GM19099 (cell line): ENCODE measurements around the gene ZNF3.

Experiments
- POLR2A ChIP-seq: IDR thresholded peaks from 3 replicates; pipeline ENCODE4 v1.6.1; 2011; ENCODE audit warnings: low read depth; ENCODE audit not compliant: insufficient read length; ENCODE audit errors: extremely low read depth

Gene ZNF3

DNA sequence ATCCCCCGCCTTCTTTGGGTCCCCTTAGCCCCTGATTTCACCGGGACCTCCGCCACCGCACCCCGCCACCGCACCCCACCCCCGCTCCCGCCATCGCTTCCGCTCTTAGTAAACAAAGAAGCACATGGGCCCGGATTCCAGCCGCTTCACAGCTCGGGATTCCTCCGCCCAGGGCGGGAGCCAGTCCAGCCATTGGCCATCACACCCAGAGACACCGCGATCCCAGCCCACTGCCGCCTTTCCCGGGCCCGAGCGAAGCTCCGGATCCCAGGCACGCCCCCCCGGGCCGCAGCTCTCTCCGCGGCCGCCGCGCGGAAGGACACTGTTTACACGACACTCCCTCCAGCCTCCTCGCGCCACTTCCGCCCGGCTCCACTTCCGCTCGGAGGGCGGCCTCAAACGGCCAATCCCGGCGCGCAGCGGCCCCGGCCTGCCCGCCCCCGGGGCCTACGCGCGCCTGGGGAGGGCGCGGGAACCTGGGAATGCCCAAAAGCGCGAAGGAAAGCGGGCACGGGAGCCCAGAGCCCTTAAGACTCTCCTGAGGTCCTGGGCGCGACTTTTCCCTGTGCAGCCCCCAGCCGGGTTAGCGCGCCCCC is 19.0 kb upstream of the ZNF3 start:
- no peak for TF ChIP-seq POLR2A

DNA sequence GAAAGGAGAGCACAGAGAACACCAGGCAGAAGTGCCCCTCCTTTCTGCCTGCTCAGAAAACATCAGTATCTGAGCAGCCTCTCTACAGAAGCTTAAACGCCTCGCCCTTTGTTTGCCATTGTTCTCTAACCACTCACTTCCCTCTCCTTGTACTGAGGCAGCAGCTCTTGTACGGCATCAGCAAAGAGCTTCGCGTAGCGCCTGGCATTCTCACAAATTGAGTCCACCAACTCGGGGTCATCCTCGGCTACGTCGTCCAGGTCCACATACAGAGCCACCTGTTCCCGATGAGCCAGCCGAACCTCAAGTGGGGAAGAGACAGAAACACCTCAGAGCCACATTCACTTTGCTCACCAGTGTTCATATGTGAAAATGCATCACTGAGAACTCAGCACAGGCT is 17.9 kb upstream of the ZNF3 start:
- TF ChIP-seq POLR2A: no peak

DNA sequence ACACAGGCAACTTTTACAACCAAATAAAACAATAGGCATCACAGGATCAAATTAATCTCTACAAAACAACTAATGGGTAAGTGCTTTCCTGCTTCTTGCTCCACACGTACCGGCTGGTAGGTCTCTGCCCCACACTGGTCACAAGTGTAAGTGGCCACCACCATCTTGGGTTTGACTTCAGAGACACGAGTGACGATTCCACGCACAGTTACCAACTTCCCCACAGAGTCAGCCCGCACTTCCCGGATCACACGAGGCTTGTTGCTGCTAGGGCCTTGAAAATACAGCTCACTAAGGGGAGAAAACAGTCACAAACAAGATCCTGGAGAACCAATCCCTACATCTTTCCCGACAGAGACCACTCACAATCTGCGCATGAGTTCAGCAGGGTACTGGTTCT is 17.4 kb upstream of the ZNF3 start:
- peak; percentile 12 for TF ChIP-seq POLR2A

DNA sequence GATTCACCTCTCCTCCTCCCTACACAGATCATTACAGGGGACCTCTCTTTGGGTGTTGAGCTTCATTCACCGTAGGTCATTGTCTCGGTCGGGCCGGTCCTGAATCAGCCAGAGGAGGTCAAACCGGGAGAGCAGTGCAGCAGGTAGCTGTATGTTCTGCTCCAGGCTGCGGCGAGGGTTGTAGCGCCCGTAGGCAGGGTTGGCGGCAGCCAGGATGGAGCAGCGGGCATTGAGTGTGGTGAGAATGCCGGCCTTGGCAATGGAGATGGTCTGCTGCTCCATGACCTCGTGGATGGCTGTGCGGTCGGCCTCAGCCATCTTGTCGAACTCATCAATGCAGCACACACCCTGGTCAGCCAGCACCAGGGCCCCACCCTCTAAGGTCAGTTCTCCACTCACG is 14.2 kb upstream of the ZNF3 start:
- no peak for TF ChIP-seq POLR2A

DNA sequence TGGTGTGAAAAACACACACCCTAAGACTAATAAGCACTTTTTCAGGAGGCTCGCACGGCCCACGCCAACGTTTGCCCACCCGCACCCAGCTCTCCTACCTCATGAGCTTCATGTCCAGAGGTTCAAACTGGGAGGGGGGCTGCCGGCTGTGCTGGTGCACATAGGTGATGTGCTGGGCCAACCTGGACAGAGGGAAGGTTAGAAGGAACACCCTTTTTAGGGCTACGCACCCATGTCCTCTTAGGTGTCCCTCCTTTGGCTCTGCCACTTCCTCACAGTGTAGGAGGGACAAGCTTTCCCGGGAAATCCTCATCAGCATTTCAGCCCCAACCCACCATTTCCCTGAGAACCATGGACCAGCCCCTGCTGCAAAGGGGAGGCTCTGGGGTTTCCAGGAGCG is 13.8 kb upstream of the ZNF3 start:
- no peak for TF ChIP-seq POLR2A

DNA sequence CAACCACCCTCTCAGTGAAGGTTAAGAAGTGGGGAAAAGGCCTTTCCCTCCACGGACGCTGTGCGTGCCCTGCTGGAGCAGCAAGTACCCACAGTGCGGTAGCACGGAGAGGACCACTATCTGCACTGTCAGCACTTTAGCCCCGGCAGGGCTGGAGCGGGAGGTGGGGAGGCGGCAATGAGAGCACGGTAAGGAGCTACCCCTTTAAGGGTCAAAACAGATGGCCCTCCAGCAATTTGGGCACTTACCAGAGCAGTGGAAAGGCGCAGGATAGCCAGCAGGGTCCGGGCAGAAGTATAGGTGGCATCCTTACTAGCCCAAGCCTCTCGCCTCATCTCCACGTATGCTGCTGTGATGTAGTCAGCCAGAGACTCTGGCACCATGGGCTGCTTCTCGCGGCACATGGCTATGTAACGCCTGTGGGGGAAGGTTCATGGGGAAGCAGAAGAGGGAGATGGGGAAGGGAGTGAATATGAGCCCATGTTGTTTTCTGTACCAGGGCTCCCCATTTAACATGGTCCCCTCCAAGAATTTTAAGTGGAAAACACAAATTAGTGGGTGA is 12.5 kb upstream of the ZNF3 start:
- no peak for TF ChIP-seq POLR2A

DNA sequence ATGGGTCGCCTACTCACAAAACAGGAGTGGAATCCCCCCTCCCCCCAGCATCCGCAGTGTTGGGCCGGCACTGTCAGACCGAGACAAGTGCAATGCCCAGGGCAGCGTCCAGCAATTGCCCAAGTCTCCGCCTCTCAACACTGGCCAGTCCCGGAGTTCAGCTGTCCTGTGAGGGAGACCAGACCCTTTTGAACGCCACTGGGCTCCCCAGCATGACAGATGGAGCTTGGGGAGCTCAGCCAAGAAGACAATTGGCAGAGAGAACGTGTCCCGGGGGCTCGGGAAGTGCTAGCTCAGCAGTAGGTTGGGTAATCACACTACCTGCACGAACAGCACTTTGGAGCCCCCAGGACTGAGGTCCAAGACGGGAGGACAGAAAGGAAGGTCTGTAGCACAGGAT is 12.0 kb upstream of the ZNF3 start:
- TF ChIP-seq POLR2A: peak; percentile 11

DNA sequence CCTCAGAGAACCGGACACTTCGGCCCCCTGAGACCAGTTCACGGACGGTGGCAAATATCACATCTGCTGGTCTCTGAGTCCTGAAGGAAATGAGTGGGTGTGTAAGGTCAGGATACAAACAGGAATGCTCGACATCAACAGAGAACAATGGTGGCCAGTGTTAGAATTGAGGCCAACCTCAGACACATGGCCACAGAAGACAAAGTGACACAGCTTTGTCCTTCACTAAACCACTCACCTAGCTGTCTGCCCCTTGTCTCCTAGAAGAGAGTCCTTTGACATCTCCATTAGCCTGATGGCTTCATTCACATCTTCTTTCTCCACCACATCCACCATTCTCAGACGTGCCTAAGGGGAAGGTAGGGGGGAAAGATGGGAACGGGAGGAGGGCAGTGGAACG is 11.5 kb upstream of the ZNF3 start:
- peak; percentile 7 for TF ChIP-seq POLR2A

DNA sequence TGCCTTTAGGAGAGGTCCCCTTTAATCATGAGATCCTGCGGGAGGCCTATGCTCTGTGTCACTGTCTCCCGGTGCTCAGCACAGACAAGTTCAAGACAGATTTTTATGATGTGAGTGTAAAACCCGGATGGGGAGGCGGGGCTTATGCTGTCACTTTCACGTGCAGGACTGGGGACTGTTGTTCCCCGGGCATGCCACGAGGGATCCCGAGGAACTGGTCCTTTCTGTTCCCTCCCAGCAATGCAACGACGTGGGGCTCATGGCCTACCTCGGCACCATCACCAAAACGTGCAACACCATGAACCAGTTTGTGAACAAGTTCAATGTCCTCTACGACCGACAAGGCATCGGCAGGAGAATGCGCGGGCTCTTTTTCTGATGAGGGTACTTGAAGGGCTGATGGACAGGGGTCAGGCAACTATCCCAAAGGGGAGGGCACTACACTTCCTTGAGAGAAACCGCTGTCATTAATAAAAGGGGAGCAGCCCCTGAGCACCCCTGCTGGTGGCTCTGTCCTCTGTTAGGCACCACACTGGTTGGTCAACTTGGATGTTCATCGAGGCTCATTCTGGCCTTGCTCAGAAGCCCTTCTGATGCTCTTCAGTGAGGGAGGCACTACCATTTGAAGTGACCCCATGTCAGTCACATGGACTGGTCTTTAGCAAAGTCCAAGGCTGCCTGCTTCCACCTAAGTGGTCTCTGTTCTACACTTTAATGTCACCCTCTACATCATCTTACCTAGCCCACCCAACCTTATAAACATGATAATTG is 10.1 kb upstream of the ZNF3 start:
- peak; percentile 37 for TF ChIP-seq POLR2A

DNA sequence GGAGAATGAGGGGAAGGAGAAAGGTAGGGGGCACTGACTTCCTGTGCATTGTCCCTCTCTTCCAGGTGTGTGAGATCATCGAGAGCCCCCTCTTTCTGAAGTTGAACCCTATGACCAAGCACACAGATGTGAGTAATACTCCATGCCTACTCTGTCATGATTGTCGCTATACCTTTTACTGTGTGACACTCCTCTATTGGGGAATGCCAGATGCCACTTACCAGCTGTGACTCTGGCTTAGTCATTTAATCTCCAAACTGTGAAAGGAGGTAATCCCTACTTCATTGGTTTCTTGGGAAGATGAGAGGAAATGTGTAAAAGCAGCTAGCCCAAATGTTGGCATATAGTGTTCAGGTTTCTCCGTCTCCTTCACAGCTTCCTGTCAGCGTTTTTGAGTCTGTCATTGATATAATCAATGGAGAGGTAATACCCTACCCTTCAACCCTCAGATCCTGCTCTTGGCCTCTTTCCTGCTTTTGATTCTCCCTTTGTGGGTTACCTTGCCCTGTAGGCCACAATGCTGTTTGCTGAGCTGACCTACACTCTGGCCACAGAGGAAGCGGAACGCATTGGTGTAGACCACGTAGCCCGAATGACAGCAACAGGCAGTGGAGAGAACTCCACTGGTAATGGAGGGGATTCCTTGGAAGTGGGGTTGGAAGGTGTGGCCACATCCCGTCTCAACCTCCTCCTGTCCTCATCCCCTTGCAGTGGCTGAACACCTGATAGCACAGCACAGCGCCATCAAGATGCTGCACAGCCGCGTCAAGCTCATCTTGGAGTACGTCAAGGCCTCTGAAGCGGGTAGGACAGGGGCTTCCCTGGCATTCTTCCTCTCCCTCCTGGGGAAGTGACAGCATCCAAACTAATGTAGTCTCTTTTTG is 9.2 kb upstream of the ZNF3 start:
- TF ChIP-seq POLR2A: no peak

DNA sequence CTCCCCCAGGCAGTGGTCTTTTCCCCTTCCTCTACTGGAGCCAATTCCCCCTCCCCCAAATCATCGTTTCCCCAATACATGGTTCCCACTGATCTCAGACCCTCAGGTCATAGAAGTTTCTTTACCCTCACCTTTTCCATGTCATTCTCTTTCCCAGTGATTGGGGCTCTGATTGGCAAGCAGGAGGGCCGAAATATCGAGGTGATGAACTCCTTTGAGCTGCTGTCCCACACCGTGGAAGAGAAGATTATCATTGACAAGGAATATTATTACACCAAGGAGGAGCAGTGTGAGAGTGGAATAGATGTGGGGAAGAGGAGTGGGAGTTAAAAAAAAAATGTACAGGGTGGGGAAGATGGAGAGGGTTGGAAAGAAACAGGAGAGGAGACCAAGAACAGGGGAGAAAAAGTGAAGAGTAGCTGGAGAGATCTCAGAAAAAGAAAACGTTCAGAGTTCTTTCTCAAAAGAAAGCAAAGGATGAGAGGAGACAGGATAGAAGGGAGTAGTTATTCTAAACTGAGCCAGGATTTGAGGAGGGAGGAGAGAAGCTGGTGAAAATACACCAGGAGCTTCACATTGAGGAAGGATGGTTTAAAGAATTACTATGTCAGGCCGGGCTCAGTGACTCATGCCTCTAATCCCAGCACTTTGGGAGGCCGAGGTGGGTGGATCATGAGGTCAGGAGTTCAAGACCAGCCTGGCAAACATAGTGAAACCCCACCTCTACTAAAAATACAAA is 8.1 kb upstream of the ZNF3 start:
- TF ChIP-seq POLR2A: no peak

DNA sequence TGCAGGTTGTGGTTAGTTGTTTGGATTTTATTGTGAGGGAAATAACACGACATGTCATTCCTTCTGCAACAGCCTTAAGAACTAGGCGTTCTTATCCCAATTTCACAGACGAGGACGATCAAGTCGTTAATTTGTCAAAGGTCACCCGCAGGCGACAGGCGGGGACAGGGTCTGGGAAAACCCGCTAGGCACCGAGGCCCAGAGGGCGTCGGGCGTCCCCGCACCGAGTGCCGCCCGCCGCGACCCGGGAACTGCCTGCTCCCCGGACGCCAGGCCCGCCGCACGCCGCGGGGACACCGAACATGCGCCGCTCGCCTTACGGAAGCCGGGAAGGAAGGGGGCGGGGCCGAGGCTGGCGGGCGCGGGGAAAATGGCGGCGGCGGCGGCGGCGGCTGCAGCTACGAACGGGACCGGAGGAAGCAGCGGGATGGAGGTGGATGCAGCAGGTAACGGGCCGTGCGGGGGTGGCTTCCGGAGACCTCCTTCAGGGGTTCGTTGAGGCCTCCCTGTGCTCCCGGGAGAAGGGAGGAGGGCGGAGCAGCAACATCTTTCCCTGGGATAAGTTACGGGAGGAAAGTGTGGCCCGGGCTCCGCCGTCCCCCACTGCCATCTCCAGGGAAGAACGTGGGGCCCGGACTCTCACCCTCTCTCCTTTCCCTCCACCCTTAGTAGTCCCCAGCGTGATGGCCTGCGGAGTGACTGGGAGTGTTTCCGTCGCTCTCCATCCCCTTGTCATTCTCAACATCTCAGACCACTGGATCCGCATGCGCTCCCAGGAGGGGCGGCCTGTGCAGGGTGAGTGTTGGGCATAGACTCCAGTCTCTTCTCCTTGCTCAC is 7.3 kb upstream of the ZNF3 start, which contains the start of gene COPS6:
Gene COPS6, plus strand, starts transcription at position 349 of the 837 bp plus-strand sequence. Its CDS starts 22 bp downstream, at position 371.
- TF ChIP-seq POLR2A: peak; percentile 93

DNA sequence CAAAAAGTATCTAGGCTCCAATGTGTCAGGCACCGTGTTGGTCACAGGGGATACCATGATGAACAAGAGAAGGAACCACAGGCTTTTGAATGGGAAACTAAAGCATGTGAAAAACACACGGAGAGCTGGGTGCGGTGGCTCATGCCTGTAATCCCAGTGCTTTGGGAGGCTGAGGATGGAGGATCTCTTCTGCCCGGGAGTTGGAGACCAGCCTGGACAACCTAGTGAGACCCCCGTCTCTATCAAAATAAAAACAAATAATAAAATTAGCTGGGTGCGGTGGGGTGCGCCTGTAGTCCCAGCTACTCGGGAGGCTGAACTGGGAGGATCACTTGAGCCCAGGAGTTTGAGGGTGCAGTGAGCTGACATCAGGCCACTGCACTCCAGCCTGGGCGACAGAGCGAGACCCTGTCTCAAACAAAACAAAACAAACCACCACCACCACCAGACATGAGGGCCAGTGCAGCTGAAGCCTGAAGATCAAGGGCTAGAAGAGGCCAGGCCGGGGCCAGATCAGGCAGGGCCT is 6.6 kb upstream of the ZNF3 start:
- no peak for TF ChIP-seq POLR2A
